Endothelial cell of umbilical vein (primary cell): Measurements from ENCODE around the gene PIK3CG. TPM values are rescaled to one million over a fixed set of nuclear protein-coding genes. Genes with fewer than 3 reads are reported as not detected.

Experiments used
- BruUV-seq: library from RNA; stranded (reverse); fragments of 400-500 nt; replicated peaks from 2 replicates; lab custom pipeline; 2021; lab: Mats Ljungman, UMichigan
- CTCF ChIA-PET: fragments of 300-600, 350-600 bp; sonication (Branson Sonifier 250); formaldehyde crosslinking; loops from one replicate; lab custom pipeline; 2021; ENCODE audit warnings: antibody characterized with exemption, inconsistent platforms; lab: Charles Lee
- POLR2A ChIA-PET: fragments of 300-600, 350-600 bp; sonication (Branson Sonifier 250); formaldehyde crosslinking; loops from one replicate; lab custom pipeline; 2021; ENCODE audit warnings: antibody characterized with exemption, inconsistent platforms; lab: Charles Lee
- DNase-seq: peaks from one replicate; pipeline ENCODE4 v3.0.0-alpha.2; 2011; ENCODE audit warnings: low read depth, low spot score
- FAIRE-seq: peaks from 2 replicates; lab custom pipeline; 2011; peaks lifted over from hg19 to GRCh38; lab: Jason Lieb, UNC
- H2AFZ ChIP-seq: 2 replicates; pipeline ENCODE4 v1.6.0; 2012; ENCODE audit warnings: low read depth, low read length, control low read depth, inconsistent platforms
- H3K27ac ChIP-seq: 2 replicates; pipeline ENCODE4 v1.5.1; 2011; ENCODE audit warnings: low read depth, mild to moderate bottlenecking, control low read depth, low read length, moderate library complexity; ENCODE audit not compliant: insufficient read depth
- H3K27me3 ChIP-seq, 2 experiments: 2 replicates each; pipeline versions ENCODE4 v1.6.0 to v1.6.1; 2011; ENCODE audit warnings: low read length in 2 of 2, mixed read lengths in 1 of 2; ENCODE audit not compliant: control insufficient read depth in 2 of 2, insufficient read depth in 2 of 2
- H3K36me3 ChIP-seq, 2 experiments: 2 replicates in 1 of 2; 3 replicates in 1 of 2; pipeline ENCODE4 v1.5.1; 2011; ENCODE audit warnings: low read length in 2 of 2, mild to moderate bottlenecking in 1 of 2, moderate library complexity in 1 of 2; ENCODE audit not compliant: control insufficient read depth in 2 of 2, insufficient read depth in 2 of 2; ENCODE audit errors: extremely low read depth in 1 of 2
- H3K4me1 ChIP-seq: 3 replicates; pipeline ENCODE4 v1.5.1; 2011; ENCODE audit warnings: mild to moderate bottlenecking, low read length; ENCODE audit not compliant: control insufficient read depth, insufficient read depth; ENCODE audit errors: extremely low read depth
- H3K4me2 ChIP-seq: 2 replicates; pipeline ENCODE4 v1.6.1; 2011; ENCODE audit warnings: low read length, control low read depth, mixed read lengths; ENCODE audit not compliant: insufficient read depth
- H3K4me3 ChIP-seq, 3 experiments: fragments of 200-600 bp in 1 of 3; sonication (generic), shearing (Covaris generic) in 1 of 3; replicated peaks in 1 of 3; 2 replicates each; pipeline ENCODE4 v1.5.1; 2011 to 2016; ENCODE audit warnings: control low read depth in 3 of 3, low read length in 3 of 3, mild to moderate bottlenecking in 2 of 3, inconsistent platforms in 1 of 3, low read depth in 1 of 3, moderate library complexity in 1 of 3; ENCODE audit not compliant: insufficient read depth in 1 of 3
- H3K79me2 ChIP-seq: 2 replicates; pipeline ENCODE4 v1.6.0; 2012; ENCODE audit warnings: low read length, inconsistent platforms; ENCODE audit not compliant: control insufficient read depth, insufficient read depth
- H3K9ac ChIP-seq: replicated peaks from 2 replicates; pipeline ENCODE3; 2011; ENCODE audit warnings: low read length, control low read depth; ENCODE audit not compliant: insufficient read depth; ENCODE audit errors: extremely low read depth
- H3K9me1 ChIP-seq: replicated peaks from 3 replicates; pipeline ENCODE4 v1.6.0; 2011; ENCODE audit warnings: mild to moderate bottlenecking, low read length; ENCODE audit not compliant: control insufficient read depth, insufficient read depth; ENCODE audit errors: extremely low read depth
- H3K9me3 ChIP-seq: replicated peaks from 2 replicates; pipeline ENCODE4 v1.5.1; 2012; ENCODE audit warnings: low read length, inconsistent platforms; ENCODE audit not compliant: control insufficient read depth, insufficient read depth
- H4K20me1 ChIP-seq: replicated peaks from 2 replicates; pipeline ENCODE3; 2011; ENCODE audit warnings: mild to moderate bottlenecking, low read length; ENCODE audit not compliant: control insufficient read depth, insufficient read depth; ENCODE audit errors: extremely low read depth
- EZH2 ChIP-seq: IDR thresholded peaks from 2 replicates; pipeline ENCODE4 v1.6.1; 2012; ENCODE audit warnings: borderline replicate concordance, low read depth, mild to moderate bottlenecking, moderate library complexity, low read length, inconsistent platforms; ENCODE audit not compliant: severe bottlenecking
- FOS ChIP-seq: IDR thresholded peaks from 2 replicates; pipeline ENCODE4 v1.6.1; 2011; ENCODE audit warnings: mild to moderate bottlenecking, low read length, moderate library complexity, borderline replicate concordance; ENCODE audit not compliant: insufficient read depth
- GATA2 ChIP-seq: IDR thresholded peaks from 2 replicates; pipeline ENCODE4 v1.7.0; 2011; ENCODE audit warnings: low read depth, mild to moderate bottlenecking, moderate library complexity, mixed read lengths, low read length; ENCODE audit not compliant: insufficient read length, insufficient read depth
- JUN ChIP-seq: IDR thresholded peaks from 2 replicates; pipeline ENCODE4 v1.6.1; 2011; ENCODE audit warnings: borderline replicate concordance, low read depth; ENCODE audit not compliant: insufficient read length, insufficient read depth
- MYC ChIP-seq: IDR thresholded peaks from one replicate; pipeline ENCODE4 v1.6.1; 2011; ENCODE audit warnings: mild to moderate bottlenecking, low read depth, low read length
- POLR2A ChIP-seq: IDR thresholded peaks from 2 replicates; pipeline ENCODE4 v1.6.1; 2012; ENCODE audit warnings: low read depth, mild to moderate bottlenecking, control low read depth, low read length
- POLR2AphosphoS5 ChIP-seq: IDR thresholded peaks from 2 replicates; pipeline ENCODE4 v1.6.1; 2012; ENCODE audit warnings: low read depth, mild to moderate bottlenecking, control low read depth, low read length, moderate library complexity; ENCODE audit not compliant: insufficient read depth
- dilution Hi-C: fragments of 300-500 bp; cut with MboI; formaldehyde crosslinking; loops from one replicate; pipeline ENCODE4 v1.15.0; 2019; ENCODE audit warnings: low sequenced_read_pairs; ENCODE audit not compliant: extremely low pct_ligation_motif_present
- intact Hi-C: fragments of 100-400 bp; cut with micrococcal nuclease; formaldehyde crosslinking; loops from one replicate; pipeline ENCODE4 v1.10.0; 2022
- polyA plus RNA-seq, 4 experiments: library from polyadenylated mRNA; depleted of rRNA in 3 of 4; stranded (reverse) in 3 of 4; unstranded in 1 of 4; fragments of >200 nt; gene quantifications; 2 replicates each; pipeline versions ENCODE4 v1.2.1 to v1.2.3, GENCODE V29; 2011 to 2012; ENCODE audit warnings: missing spikeins in 1 of 4
- total RNA-seq: library from RNA; stranded (reverse); gene quantifications from 2 replicates; pipeline ENCODE4 v1.2.3, GENCODE V29; 2021
- TF ChIP-seq, protein P1 (sequence below): IDR thresholded peaks from 2 replicates; pipeline ENCODE4 v1.6.1; 2011; ENCODE audit not compliant: insufficient read depth, insufficient read length
- TF ChIP-seq, protein P2 (sequence below), 2 donors: IDR thresholded peaks; 1 replicate in 1 of 2; 2 replicates in 1 of 2; pipeline ENCODE4 v1.5.1; 2011; ENCODE audit warnings: low read length in 2 of 2, mild to moderate bottlenecking in 2 of 2, moderate library complexity in 2 of 2, control low read depth in 1 of 2, inconsistent platforms in 1 of 2, low read depth in 1 of 2; ENCODE audit not compliant: insufficient read depth in 1 of 2; ENCODE audit errors: extremely low read depth in 1 of 2

PIK3CG gene
- total and polyA plus RNA-seq, 2 donors (not counting 3 experiments of a cell fraction or from before 2014, with no cell fraction given), result 1.2 to 6.2 TPM

DNA sequence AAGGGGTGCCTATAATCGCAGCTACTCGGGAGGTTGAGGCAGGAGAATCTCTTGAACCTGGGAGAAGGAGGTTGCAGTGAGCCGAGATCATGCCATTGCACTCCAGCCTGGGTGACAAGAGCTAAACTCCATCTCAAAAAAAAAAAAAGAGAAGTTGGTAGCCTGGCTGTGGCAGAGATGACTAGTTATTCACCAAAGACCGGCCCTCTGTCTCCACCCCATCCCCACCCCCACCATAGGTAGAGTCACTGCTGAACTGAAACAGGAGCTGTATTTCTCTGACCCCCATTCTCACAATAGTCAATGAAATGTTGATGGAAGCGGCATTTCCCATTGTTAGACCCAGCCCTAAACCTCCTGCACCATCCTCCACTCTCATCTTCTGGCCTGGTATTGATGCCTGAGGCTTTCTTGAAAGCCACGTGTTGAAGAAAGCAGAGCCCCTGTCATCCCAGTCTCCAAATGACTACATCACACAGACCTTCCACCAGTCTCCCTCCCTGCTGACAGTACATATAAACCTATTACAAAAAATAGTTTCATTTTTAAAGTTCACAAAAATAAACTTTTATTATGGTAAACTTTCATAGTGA is 9.4 kb upstream of the PIK3CG start:
- ChIA-PET POLR2A (no interaction called here), CTCF (no interaction called here)
- no peak overlapping the region for H3K9ac ChIP-seq
- no peaks in the 10 kb centered on the region for H3K9me1 ChIP-seq
- H2AFZ ChIP-seq, result no peak overlapping the region
- H3K4me3 ChIP-seq, result no peak overlapping the region
- H3K4me2 ChIP-seq, result no peak overlapping the region
- DNase-seq, result no peak
- no peak for FAIRE-seq
- no peaks in the 10 kb centered on the region for H3K9me3 ChIP-seq
- no peaks in the 10 kb centered on the region for H3K27me3 ChIP-seq
- TF ChIP-seq EZH2 (no peak), JUN (no peak), POLR2AphosphoS5 (no peak), FOS (no peak), GATA2 (no peak), POLR2A (no peak), MYC (no peak)
- TF ChIP-seq, protein P1, sequence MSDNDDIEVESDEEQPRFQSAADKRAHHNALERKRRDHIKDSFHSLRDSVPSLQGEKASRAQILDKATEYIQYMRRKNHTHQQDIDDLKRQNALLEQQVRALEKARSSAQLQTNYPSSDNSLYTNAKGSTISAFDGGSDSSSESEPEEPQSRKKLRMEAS, result no peak
- TF ChIP-seq, protein P2, sequence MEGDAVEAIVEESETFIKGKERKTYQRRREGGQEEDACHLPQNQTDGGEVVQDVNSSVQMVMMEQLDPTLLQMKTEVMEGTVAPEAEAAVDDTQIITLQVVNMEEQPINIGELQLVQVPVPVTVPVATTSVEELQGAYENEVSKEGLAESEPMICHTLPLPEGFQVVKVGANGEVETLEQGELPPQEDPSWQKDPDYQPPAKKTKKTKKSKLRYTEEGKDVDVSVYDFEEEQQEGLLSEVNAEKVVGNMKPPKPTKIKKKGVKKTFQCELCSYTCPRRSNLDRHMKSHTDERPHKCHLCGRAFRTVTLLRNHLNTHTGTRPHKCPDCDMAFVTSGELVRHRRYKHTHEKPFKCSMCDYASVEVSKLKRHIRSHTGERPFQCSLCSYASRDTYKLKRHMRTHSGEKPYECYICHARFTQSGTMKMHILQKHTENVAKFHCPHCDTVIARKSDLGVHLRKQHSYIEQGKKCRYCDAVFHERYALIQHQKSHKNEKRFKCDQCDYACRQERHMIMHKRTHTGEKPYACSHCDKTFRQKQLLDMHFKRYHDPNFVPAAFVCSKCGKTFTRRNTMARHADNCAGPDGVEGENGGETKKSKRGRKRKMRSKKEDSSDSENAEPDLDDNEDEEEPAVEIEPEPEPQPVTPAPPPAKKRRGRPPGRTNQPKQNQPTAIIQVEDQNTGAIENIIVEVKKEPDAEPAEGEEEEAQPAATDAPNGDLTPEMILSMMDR (IDR thresholded peaks at IDR 0.05; ENCODE audit: extremely low read depth in 1 of 2, insufficient read depth in 1 of 2, low read depth in 1 of 2, low read length in 2 of 2), result no peak
- H4K20me1 ChIP-seq, result no peaks in the 10 kb centered on the region
- H3K27ac ChIP-seq, result no peak overlapping the region
- no peaks in the 10 kb centered on the region for H3K79me2 ChIP-seq
- no TSS peak for BruUV-seq
- no peaks in the 10 kb centered on the region for H3K4me1 ChIP-seq
- intact Hi-C loops (no loop called here), dilution Hi-C loops (no loop called here)
- H3K36me3 ChIP-seq, result no peaks in the 10 kb centered on the region
